LNCAP (cell line): ENCODE results near the gene SRSF4.

ENCODE experiments used
- TF ChIP-seq, protein P1 (sequence below): fragments of 450-650 bp; IDR thresholded peaks from 2 replicates; pipeline ENCODE4 v1.5.1; 2017; ENCODE audit warnings: mild to moderate bottlenecking

Gene SRSF4

DNA sequence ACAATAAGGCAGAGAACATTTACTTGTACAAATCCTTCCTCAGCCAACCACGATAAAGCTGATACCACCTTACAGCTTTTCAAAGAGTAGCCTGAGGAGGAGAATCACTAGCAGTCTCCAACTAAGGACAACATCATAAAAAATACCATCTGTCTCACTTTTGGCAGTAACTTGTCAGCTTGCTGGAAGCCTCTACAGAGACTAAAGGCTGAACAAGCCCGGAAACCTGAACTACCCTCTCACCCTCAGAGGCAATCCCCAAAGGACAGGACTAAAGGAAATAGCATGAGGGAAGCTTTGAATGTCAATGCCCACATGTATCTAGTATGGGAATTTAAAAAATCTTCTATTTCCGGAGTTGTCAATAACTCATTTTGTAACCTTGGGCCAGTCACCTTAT lies 10.6 kb downstream of the SRSF4 start:
- TF ChIP-seq, protein P1, sequence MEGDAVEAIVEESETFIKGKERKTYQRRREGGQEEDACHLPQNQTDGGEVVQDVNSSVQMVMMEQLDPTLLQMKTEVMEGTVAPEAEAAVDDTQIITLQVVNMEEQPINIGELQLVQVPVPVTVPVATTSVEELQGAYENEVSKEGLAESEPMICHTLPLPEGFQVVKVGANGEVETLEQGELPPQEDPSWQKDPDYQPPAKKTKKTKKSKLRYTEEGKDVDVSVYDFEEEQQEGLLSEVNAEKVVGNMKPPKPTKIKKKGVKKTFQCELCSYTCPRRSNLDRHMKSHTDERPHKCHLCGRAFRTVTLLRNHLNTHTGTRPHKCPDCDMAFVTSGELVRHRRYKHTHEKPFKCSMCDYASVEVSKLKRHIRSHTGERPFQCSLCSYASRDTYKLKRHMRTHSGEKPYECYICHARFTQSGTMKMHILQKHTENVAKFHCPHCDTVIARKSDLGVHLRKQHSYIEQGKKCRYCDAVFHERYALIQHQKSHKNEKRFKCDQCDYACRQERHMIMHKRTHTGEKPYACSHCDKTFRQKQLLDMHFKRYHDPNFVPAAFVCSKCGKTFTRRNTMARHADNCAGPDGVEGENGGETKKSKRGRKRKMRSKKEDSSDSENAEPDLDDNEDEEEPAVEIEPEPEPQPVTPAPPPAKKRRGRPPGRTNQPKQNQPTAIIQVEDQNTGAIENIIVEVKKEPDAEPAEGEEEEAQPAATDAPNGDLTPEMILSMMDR = no peak

DNA sequence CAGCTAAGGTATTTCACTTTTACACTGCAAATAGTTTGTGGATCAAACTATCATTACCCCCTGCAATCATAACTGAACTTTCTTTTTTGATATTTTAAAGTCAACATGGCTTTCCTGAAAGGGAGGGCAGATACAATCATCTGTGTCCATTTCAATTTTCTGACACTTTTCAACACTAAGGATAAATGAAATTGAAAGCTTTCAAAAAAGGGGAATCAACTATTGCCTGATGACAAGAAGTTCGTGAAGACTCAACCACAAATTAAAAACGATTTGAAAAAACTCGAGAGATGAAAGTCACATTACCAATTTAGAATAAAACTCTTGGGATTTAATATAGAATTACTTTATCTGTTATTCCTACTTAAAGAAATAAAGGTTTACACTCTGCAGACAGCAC lies 11.7 kb downstream of the SRSF4 start:
- TF ChIP-seq, protein P1 = no peak

DNA sequence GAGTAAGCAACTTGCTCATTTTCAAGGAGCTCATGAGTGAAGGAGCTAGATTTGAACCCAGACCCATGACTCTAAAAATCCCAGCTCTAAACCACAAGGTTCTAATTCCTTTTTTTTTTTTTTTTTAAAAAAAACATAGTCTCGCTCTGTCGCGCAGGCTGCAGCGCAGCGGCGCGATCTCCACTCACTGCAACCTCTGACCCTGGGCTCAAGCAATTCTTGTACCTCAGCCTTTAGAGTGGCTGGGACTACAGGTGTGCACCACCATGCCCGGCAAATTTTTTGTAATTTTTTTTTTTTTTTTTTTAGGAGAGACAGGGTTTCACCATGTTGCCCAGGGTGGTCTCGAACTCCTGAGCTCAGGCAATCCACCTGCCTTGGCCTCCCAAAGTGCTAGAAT lies 13.8 kb downstream of the SRSF4 start:
- TF ChIP-seq, protein P1 = no peak

DNA sequence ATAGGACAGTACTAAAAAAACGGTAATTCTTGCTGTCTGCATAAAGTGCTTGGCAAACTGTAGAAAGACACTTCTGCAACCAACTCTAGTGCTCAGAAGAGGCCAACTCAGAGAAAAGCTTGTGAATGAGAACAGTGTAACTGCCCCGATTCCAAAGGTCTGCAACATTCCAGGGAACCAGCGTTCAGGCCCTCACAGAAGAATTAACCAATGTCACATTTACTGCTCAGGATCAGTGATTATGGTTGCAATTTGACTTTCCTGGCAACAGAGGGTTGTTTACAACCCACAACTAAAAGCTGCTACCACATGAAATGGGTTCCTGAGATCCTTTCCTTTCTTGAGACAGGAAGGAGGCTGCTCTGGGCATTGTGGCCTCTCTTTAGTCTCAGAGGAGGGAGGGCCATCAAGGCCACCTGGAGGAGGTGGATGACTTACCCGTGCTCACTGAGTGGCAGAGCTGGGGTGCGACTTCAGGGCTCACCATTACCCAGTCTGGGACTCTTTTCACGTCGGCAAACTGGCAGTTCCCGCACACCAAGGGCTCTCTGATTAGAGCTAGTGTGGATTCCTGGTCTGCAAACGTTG lies 15.3 kb downstream of the SRSF4 start:
- TF ChIP-seq, protein P1 = no peak

DNA sequence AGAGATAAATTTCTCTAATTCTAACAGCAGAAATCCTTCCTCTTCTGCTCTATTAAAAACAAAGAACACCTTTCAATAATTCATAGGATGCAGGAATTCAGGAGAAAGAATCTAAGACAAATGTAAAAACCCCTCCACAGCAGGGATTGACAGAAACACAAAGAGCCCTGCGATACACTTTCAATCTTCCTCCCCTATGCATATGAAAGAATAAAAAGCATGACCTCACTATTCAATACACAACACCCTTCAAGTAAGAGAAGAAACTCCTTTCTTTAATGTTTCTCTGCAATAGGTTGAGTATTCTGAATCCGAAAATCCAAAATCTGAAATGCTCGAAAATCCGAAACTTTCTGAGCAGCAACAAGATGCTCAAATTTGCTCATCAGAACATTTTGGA lies 17.1 kb downstream of the SRSF4 start:
- TF ChIP-seq, protein P1 = no peak

DNA sequence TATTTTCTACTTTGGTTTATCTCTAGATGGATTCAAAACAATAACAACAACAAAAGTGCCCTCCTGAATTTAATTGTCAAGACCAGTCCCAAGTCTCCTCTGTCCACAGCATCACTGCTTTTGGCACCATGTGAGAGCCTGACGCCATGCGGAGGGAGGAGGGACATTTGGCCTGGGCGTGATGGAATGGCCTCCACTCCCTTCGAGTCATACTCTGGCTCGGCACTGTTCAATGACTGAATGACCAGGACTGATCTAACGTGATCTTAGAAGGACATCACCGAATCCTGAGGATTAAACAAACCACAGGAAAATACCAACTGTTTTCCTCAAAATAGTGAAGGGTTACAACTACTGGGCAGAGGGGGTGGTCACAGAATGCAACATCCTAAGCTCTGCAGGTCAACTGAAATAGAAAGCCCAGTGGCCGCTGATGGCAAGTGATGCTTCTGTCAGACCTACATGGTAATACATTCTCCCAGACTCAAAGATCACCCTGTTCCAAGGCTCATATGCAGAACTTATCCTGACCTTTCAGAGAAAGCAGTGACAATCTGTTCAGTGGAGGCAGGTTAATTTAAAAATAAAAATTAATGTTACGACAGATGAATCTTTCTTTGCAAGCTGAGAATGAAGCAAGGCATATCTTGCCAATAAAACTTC lies 19.1 kb downstream of the SRSF4 start:
- TF ChIP-seq, protein P1 = no peak

DNA sequence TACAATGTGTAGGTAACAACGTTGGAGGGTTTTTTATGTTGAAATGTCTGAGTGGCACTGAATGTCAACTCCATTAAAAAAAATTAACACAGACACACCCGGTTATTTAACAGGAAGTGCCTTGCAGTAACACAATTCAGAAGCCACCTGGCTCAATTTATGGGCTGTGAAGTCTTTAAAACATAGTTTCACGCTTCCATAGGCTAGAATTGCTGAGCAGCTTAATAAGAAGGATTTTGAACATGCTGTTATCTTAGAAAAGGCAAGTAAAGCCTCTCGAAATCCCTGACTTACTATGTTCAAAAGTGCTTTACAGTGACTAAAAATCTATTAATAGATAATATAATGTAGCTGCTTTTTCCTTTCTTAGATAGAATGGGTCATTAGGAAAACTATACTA lies 19.7 kb downstream of the SRSF4 start:
- TF ChIP-seq, protein P1 = no peak
